Smooth muscle cell (in vitro differentiated cells): ENCODE measurements around the gene PBX1. TPM values are rescaled to one million over a fixed set of nuclear protein-coding genes. Genes with fewer than 3 reads are reported as not detected.
A peak's percentile ranks its signal among the peaks of the same experiment; 100 is the strongest.

ENCODE experiments used
- DNase-seq: peaks from one replicate; lab custom pipeline; 2025; ENCODE audit not compliant: unreplicated experiment; lab: John Stamatoyannopoulos, UW
- H2AFZ ChIP-seq: fragments of 200-600 bp; sonication (generic); 2 replicates; pipeline ENCODE4 v1.6.0; 2016; ENCODE audit warnings: antibody characterized with exemption, low read depth, mild to moderate bottlenecking
- H3F3A ChIP-seq: fragments of 200-600 bp; sonication (generic); 2 replicates; pipeline ENCODE4 v1.6.0; 2017; ENCODE audit warnings: antibody characterized with exemption, low read depth
- H3K27ac ChIP-seq: fragments of 200-600 bp; sonication (generic); 2 replicates; pipeline ENCODE4 v1.5.1; 2016; ENCODE audit warnings: low read depth, mild to moderate bottlenecking
- H3K27me3 ChIP-seq: fragments of 200-600 bp; sonication (generic); 2 replicates; pipeline ENCODE4 v1.6.1; 2016; ENCODE audit warnings: low read depth, mild to moderate bottlenecking
- H3K36me3 ChIP-seq: fragments of 200-600 bp; sonication (generic); 2 replicates; pipeline ENCODE4 v1.5.1; 2016; ENCODE audit warnings: low read depth
- H3K4me1 ChIP-seq: fragments of 200-600 bp; sonication (generic); 2 replicates; pipeline ENCODE4 v1.5.1; 2016; ENCODE audit warnings: low read depth
- H3K4me2 ChIP-seq: fragments of 200-600 bp; sonication (generic); 2 replicates; pipeline ENCODE4 v1.6.0; 2016; ENCODE audit warnings: mild to moderate bottlenecking
- H3K4me3 ChIP-seq: fragments of 200-600 bp; sonication (generic); 2 replicates; pipeline ENCODE4 v1.5.1; 2016; ENCODE audit warnings: mild to moderate bottlenecking
- H3K79me2 ChIP-seq: fragments of 200-600 bp; sonication (generic); 2 replicates; pipeline ENCODE4 v1.6.0; 2016; ENCODE audit warnings: low read depth, mild to moderate bottlenecking
- H3K9ac ChIP-seq: fragments of 200-600 bp; sonication (generic); 2 replicates; pipeline ENCODE4 v1.6.0; 2016; ENCODE audit warnings: low read depth
- H3K9me3 ChIP-seq: fragments of 200-600 bp; sonication (generic); replicated peaks from 2 replicates; pipeline ENCODE4 v1.5.1; 2016; ENCODE audit warnings: low read depth
- H4K20me1 ChIP-seq: fragments of 200-600 bp; sonication (generic); 2 replicates; pipeline ENCODE4 v1.6.0; 2016; ENCODE audit warnings: low read depth
- CTCF ChIP-seq: fragments of 200-600 bp; sonication (generic); IDR thresholded peaks from 2 replicates; pipeline ENCODE4 v1.5.1; 2017; ENCODE audit warnings: borderline replicate concordance, mild to moderate bottlenecking, antibody characterized with exemption; ENCODE audit not compliant: insufficient read depth, poor library complexity, severe bottlenecking
- WGBS: methylation state at CpG from one replicate; pipeline ENCODE4 v1.1.7; 2016; ENCODE audit warnings: low lambda C conversion rate; 5-methylcytosine and 5-hydroxymethylcytosine counted together
- polyA plus RNA-seq: library from polyadenylated mRNA; unstranded; fragments of >200 nt; fragmentation: Nextera tagmentation; extraction: Ambion mirVana; gene quantifications from 2 replicates; pipeline ENCODE4 v1.2.1, GENCODE V29; 2016
- total RNA-seq: library from RNA; depleted of rRNA; stranded (reverse); fragments of >200 nt; gene quantifications from 2 replicates; pipeline ENCODE4 v1.2.3, GENCODE V29; 2014

PBX1 gene
- total and polyA plus RNA-seq, 2 experiments from 2014 or later: 8.1 to 70.8 TPM

GRCh38 chr1:164706606-164706987 lies 147.6 kb downstream of the PBX1 start:
- H3K9ac ChIP-seq: peak overlapping the region; percentile 62
- H4K20me1 ChIP-seq: peaks cover 3% of the 10 kb centered on the region
- no peaks in the 10 kb centered on the region for H3K36me3 ChIP-seq
- no peaks in the 10 kb centered on the region for H3K27me3 ChIP-seq
- H3K9me3 ChIP-seq: no peaks in the 10 kb centered on the region
- no peak overlapping the region for H2AFZ ChIP-seq
- H3K4me2 ChIP-seq: peak overlapping the region; percentile 82
- no peak for TF ChIP-seq CTCF
- H3F3A ChIP-seq: peaks cover 33% of the 10 kb centered on the region
- H3K27ac ChIP-seq: peak overlapping the region; percentile 97
- H3K4me1 ChIP-seq: peaks cover 30% of the 10 kb centered on the region
- H3K4me3 ChIP-seq: no peak overlapping the region
- no peak for DNase-seq
- peaks cover 25% of the 10 kb centered on the region for H3K79me2 ChIP-seq

- Histone ChIP-seq H3K27ac (peak overlapping the region; percentile 97), H3K9ac (peak overlapping the region; percentile 62), H4K20me1 (peaks cover 3% of the 10 kb centered on the region), H3F3A (peaks cover 34% of the 10 kb centered on the region), H3K79me2 (peaks cover 22% of the 10 kb centered on the region), H3K4me2 (peak overlapping the region; percentile 82), H3K27me3 (no peaks in the 10 kb centered on the region), H3K36me3 (no peaks in the 10 kb centered on the region), H3K9me3 (no peaks in the 10 kb centered on the region), H2AFZ (no peak overlapping the region), H3K4me1 (peaks cover 43% of the 10 kb centered on the region), H3K4me3 (no peak overlapping the region)
- TF ChIP-seq CTCF: no peak
- WGBS: 25% methylated on average over 8 of the region's 8 CpGs
- no peak for DNase-seq
Observed at GRCh38 chr1:164707868-164708331, 148.9 kb downstream of the PBX1 start.

GRCh38 chr1:164708596-164708995 lies 149.6 kb downstream of the PBX1 start:
- H3K27me3 ChIP-seq: no peaks in the 10 kb centered on the region
- WGBS: 87% methylated on average over 3 of the region's 3 CpGs
- no peak overlapping the region for H3K4me3 ChIP-seq
- peak overlapping the region; percentile 82 for H3K4me2 ChIP-seq
- H3K9me3 ChIP-seq: no peaks in the 10 kb centered on the region
- H3K27ac ChIP-seq: peak overlapping the region; percentile 97
- peaks cover 21% of the 10 kb centered on the region for H3K79me2 ChIP-seq
- no peak for DNase-seq
- no peak overlapping the region for H2AFZ ChIP-seq
- peaks cover 3% of the 10 kb centered on the region for H4K20me1 ChIP-seq
- TF ChIP-seq CTCF: no peak
- H3F3A ChIP-seq: peaks cover 34% of the 10 kb centered on the region
- H3K36me3 ChIP-seq: no peaks in the 10 kb centered on the region
- peaks cover 48% of the 10 kb centered on the region for H3K4me1 ChIP-seq
- no peak overlapping the region for H3K9ac ChIP-seq

GRCh38 chr1:164709126-164709525 lies 150.1 kb downstream of the PBX1 start:
- Histone ChIP-seq H4K20me1 (peaks cover 3% of the 10 kb centered on the region), H3F3A (peaks cover 34% of the 10 kb centered on the region), H3K4me2 (peak overlapping the region; percentile 3), H3K27me3 (no peaks in the 10 kb centered on the region), H3K9ac (no peak overlapping the region), H3K9me3 (no peaks in the 10 kb centered on the region), H3K79me2 (peaks cover 22% of the 10 kb centered on the region), H2AFZ (no peak overlapping the region), H3K36me3 (no peaks in the 10 kb centered on the region), H3K4me3 (no peak overlapping the region), H3K4me1 (peaks cover 48% of the 10 kb centered on the region), H3K27ac (peak overlapping the region; percentile 97)
- no peak for DNase-seq
- no peak for TF ChIP-seq CTCF
- WGBS: 74% methylated on average over 4 of the region's 4 CpGs
